Muscle of back (tissue), 11 donors: ENCODE results near the gene PLCG2. TPM values are rescaled to one million over a fixed set of nuclear protein-coding genes. Genes with fewer than 3 reads are reported as not detected.
"Not testable (repeated sequence)": the region's sequence is repeated elsewhere in the genome, so short reads cannot be mapped to it uniquely, and the experiment has no call there.

ENCODE experiments used
- DNase-seq, 3 donors: peaks; one replicate each; pipeline versions ENCODE4 v3.0.0 to v3.0.0-alpha.2; 2013
- polyA plus RNA-seq, 10 donors: library from polyadenylated mRNA; unstranded; fragments of 120-200 nt; gene quantifications; one replicate each; pipeline ENCODE4 v1.2.1, GENCODE V29; 2013; ENCODE audit not compliant: insufficient read length in 10 of 10

The PLCG2 gene
- polyA plus RNA-seq, 10 donors, result 4.7 to 9.6 (median 6.9) TPM

GRCh38 chr16:81997738-81998137, 218.6 kb downstream of the PLCG2 start:
- DNase-seq, result peak in 2 of 3 donors; percentile 9 to 73

GRCh38 chr16:82002831-82003230, 223.7 kb downstream of the PLCG2 start:
- DNase-seq, result no peak

DNA sequence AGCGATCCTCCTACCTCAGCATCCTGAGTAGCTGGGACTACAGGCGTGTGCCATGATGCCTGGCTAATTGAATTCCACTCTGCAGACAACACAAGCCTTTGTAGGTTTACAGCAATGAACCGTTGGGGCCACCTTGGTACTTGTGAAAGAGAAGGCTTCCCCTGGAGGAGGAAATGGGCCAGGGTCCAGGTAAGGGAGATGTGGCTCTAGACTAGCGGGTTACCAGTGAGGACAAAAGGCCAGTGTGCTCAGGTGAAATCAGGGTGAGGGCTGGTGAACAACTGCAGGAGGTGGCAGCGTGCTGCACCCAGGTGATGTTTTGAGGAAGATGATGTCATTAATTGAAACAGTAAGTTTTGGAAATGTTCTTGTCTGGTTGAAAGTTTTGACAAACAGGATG, 225.5 kb downstream of the PLCG2 start:
- DNase-seq, result no peak

GRCh38 chr16:82005027-82005830, 226.1 kb downstream of the PLCG2 start:
- DNase-seq, result no peak

GRCh38 chr16:82006036-82006435, 226.9 kb downstream of the PLCG2 start:
- DNase-seq, result no peak

GRCh38 chr16:82007189-82007588, 228.1 kb downstream of the PLCG2 start:
- DNase-seq, result no peak

DNA sequence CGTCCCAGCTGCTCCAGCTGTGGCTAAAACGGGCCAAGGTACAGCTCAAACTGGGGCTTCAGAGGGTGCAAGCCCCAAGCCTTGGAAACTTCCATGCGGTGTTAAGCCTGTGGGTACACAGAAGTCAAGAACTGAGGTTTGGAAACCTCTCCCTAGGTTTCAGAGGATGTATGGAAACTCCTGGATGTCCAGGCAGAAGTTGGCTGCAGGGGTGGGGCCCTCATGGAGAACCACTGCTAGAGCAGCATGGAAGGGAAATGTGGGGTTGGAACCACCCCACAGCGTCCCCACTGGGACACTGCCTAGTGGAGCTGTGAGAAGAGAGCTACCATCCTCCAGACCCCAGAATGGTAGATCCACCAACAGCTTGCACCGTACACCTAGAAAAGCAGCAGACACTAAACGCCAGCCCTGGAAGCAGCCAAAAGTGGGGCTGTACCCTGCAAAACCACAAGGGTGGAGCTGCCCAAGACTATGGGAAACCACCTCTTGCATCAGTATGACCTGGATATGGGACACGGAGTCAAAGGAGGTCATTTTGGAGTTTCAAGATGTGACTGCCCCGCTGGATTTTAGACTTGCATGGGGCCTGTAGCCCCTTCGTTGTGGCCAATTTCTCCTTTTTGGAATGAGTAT, 230.0 kb downstream of the PLCG2 start:
- no peak for DNase-seq

DNA sequence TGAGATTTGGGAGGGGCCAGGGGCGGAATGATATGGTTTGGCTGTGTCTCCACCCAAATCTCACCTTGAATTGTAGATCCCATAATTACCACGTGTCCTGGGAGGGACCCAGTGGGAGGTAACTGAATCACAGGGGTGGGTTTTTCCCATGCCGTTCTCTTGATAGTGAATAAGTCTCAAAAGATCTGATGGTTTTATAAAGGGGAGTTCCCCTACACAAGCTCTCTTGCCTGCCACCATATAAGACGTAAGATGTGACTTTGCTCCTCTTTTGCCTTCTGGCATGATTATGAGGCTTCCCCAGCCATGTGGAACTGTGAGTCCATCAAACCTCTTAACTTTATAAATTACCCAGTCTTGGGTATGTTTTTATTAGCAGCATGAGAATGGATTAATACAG, 230.7 kb downstream of the PLCG2 start:
- DNase-seq, result not testable (repeated sequence)

DNA sequence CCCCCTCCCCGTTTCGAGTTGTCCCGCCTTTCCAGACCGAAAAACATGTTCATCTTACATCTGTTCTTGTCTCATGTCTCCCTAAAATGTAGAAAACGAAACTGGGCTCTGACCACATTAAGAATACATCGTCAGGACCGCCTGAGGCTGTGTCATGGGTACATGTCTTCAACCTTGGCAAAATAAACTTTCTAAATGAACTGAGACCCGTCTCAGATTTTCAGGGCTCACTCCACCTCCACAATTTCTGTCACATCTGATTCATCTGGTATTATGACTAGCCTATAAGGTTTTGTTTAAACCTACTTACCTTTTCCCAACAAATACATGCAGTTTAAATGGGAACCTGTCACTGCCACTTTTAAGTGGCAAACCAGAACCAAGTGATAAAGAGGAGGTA, 231.6 kb downstream of the PLCG2 start:
- DNase-seq, result no peak

DNA sequence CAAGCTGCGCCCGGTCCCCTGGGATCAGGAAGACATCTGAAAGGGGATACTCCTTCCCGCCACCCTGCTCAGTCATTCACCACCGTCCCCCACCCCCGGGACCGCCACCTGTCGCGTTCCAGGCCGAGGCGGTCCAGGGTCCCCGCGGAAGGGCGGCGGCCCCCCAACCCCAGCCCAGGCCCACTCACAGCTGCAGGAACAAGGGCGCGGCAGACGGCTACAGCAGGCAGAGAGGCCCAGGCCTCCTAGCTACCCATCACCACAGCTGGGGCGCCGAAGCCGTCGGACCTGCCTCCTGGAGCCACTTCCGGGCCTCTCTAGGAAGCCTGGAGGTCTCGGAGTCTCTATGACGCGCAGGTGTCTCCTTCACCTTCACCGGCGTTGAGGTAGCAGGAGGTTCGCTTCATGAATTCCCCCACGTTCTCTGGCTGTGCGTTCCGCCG, 232.1 kb downstream of the PLCG2 start, which contains the start of gene SDR42E1:
Gene SDR42E1, minus strand, starts transcription at position 272 of the 443 bp plus-strand sequence. CDS start 10,612 bp downstream, outside the sequence.
- DNase-seq, result peak in 1 of 3 donors; percentile 24

Other genes with a start within 250 kb of the PLCG2 start
- gene SDR42E1, start 232.2 kb downstream of the PLCG2 start, polyA plus RNA-seq, result 1 to 10 TPM in 3 of 10 donors, under 1 TPM in 7; 0.25 to 1.9 (median 0.71) TPM